HepG2 (cell line): Measurements from ENCODE around the gene CPVL. TPM values are rescaled to one million over a fixed set of nuclear protein-coding genes. Genes with fewer than 3 reads are reported as not detected.

Source experiments
- AGO1 ChIP-seq: fragments of 200-400 bp; formaldehyde crosslinking; IDR thresholded peaks from 2 replicates; pipeline ENCODE4 v1.6.1; 2017; ENCODE audit warnings: mild to moderate bottlenecking, low read depth, low read length, moderate library complexity; ENCODE audit not compliant: poor library complexity, severe bottlenecking
- CCAR2 ChIP-seq: fragments of 200-400 bp; formaldehyde crosslinking; optimal IDR thresholded peaks from 2 replicates; pipeline ENCODE3; 2018; ENCODE audit warnings: low read depth, mild to moderate bottlenecking, low read length, moderate library complexity
- DNMT1 ChIP-seq: sonication (generic); formaldehyde crosslinking; IDR thresholded peaks from 2 replicates; pipeline ENCODE4 v1.5.1; 2020; ENCODE audit warnings: mild to moderate bottlenecking, missing genetic modification reagents
- ELF1 ChIP-seq: sonication (generic); formaldehyde crosslinking; IDR thresholded peaks from 2 replicates; pipeline ENCODE4 v1.4.0; 2020; ENCODE audit warnings: missing genetic modification reagents
- FOSL1 ChIP-seq: sonication (generic); formaldehyde crosslinking; IDR thresholded peaks from 2 replicates; pipeline ENCODE4 v1.9.0; 2021; ENCODE audit warnings: missing genetic modification reagents, borderline replicate concordance
- GRHL1 ChIP-seq: sonication (generic); formaldehyde crosslinking; conservative IDR thresholded peaks from 2 replicates; pipeline ENCODE4 v1.8.0; 2022; ENCODE audit warnings: missing genetic modification reagents
- JUND ChIP-seq: sonication (generic); formaldehyde crosslinking; IDR thresholded peaks from 2 replicates; pipeline ENCODE4 v1.8.0; 2022; ENCODE audit warnings: mild to moderate bottlenecking, missing genetic modification reagents
- NR1H2 ChIP-seq: sonication (generic); formaldehyde crosslinking; IDR thresholded peaks from 2 replicates; pipeline ENCODE4 v1.8.1; 2022; ENCODE audit warnings: low read depth, missing genetic modification reagents, borderline replicate concordance
- PBX2 ChIP-seq: IDR thresholded peaks from 2 replicates; pipeline ENCODE4 v1.6.1; 2016; ENCODE audit warnings: control low read depth
- SUZ12 ChIP-seq: fragments of 150-350 bp; IDR thresholded peaks from 2 replicates; pipeline ENCODE4 v1.6.1; 2014; ENCODE audit warnings: low read depth, low read length
- TAF1 ChIP-seq: sonication (generic); formaldehyde crosslinking; IDR thresholded peaks from 2 replicates; pipeline ENCODE4 v1.4.0; 2020; ENCODE audit warnings: missing genetic modification reagents
- TCF7L2 ChIP-seq: IDR thresholded peaks from 2 replicates; pipeline ENCODE4 v1.6.1; 2011; ENCODE audit warnings: mild to moderate bottlenecking, low read depth, low read length, moderate library complexity
- ZBED4 ChIP-seq: sonication (generic); formaldehyde crosslinking; IDR thresholded peaks from 2 replicates; pipeline ENCODE4 v1.4.0; 2020; ENCODE audit warnings: missing genetic modification reagents, borderline replicate concordance
- ZBTB1 ChIP-seq: sonication (generic); formaldehyde crosslinking; IDR thresholded peaks from 2 replicates; pipeline ENCODE4 v1.4.0; 2020; ENCODE audit warnings: missing genetic modification reagents, borderline replicate concordance
- ZBTB46 ChIP-seq: sonication (generic); formaldehyde crosslinking; IDR thresholded peaks from 2 replicates; pipeline ENCODE4 v1.4.0; 2020; ENCODE audit warnings: mild to moderate bottlenecking, missing genetic modification reagents, borderline replicate concordance
- ZFP1 ChIP-seq: IDR thresholded peaks from 2 replicates; pipeline ENCODE4 v1.6.1; 2016
- ZNF446 ChIP-seq: sonication (generic); formaldehyde crosslinking; IDR thresholded peaks from 2 replicates; pipeline ENCODE4 v1.5.0; 2020; ENCODE audit warnings: mild to moderate bottlenecking, missing genetic modification reagents
- ZNF562 ChIP-seq: sonication (generic); formaldehyde crosslinking; IDR thresholded peaks from 2 replicates; pipeline ENCODE4 v1.8.0; 2022; ENCODE audit warnings: missing genetic modification reagents, borderline replicate concordance
- ZNF589 ChIP-seq: sonication (generic); formaldehyde crosslinking; conservative IDR thresholded peaks from 2 replicates; pipeline ENCODE4 v1.8.0; 2022; ENCODE audit warnings: mild to moderate bottlenecking, moderate library complexity, missing genetic modification reagents
- ZUFSP ChIP-seq: sonication (generic); formaldehyde crosslinking; IDR thresholded peaks from 2 replicates; pipeline ENCODE4 v1.9.0; 2021; ENCODE audit warnings: missing genetic modification reagents, mild to moderate bottlenecking, borderline replicate concordance
- polyA plus RNA-seq, 8 experiments: library from polyadenylated mRNA; depleted of rRNA in 3 of 8; stranded (reverse) in 7 of 8; unstranded in 1 of 8; fragments of >200 nt; fragmentation: Illumina TruSeq in 4 of 8; extraction: Trizol in 4 of 8; gene quantifications; 2 replicates each; pipeline versions ENCODE4 v1.2.1 to v1.2.3, GENCODE V29; 2011 to 2016; ENCODE audit warnings: low read depth in 4 of 8, missing spikeins in 1 of 8, mixed read lengths in 1 of 8; ENCODE audit not compliant: insufficient read depth in 1 of 8
- total RNA-seq, 5 experiments: library from RNA; depleted of rRNA; stranded (reverse); fragments of >200 nt; fragmentation: Illumina TruSeq; extraction: Trizol; gene quantifications; 2 replicates each; pipeline ENCODE4 v1.2.3, GENCODE V29; 2016; ENCODE audit warnings: low read depth in 1 of 5

The CPVL gene
- total and polyA plus RNA-seq, 2 of the 13 experiments (the other 11 are each of a cell fraction or from before 2014, with no cell fraction given): 59.2 to 294 TPM

GRCh38 chr7:29146057-29146706 lies at the start of gene CPVL (continued):
- TF ChIP-seq ZBED4 (CRISPR knock-in tag) (no peak), ZBTB46 (CRISPR knock-in tag) (no peak), ZFP1 (CRISPR knock-in tag) (no peak), ELF1 (CRISPR knock-in tag) (no peak), PBX2 (CRISPR knock-in tag) (no peak), DNMT1 (CRISPR knock-in tag) (no peak), ZUFSP (CRISPR knock-in tag) (no peak), TCF7L2 (no peak), GRHL1 (CRISPR knock-in tag) (no peak), ZBTB1 (CRISPR knock-in tag) (no peak), ZNF446 (CRISPR knock-in tag) (no peak; the same call in 1 of the 2 replicates), ZNF589 (CRISPR knock-in tag) (no peak), AGO1 (peak; percentile 40), FOSL1 (no peak), NR1H2 (CRISPR knock-in tag) (no peak), CCAR2 (no peak), TAF1 (peak; percentile 83), SUZ12 (no peak), JUND (no peak), ZNF562 (no peak)
